Neuronal stem cell (in vitro differentiated cells): ENCODE measurements around the gene LRP1B.
A peak's percentile ranks its signal among the peaks of the same experiment; 100 is the strongest.

Experiments used
- DNase-seq: peaks from one replicate; pipeline ENCODE4 v3.0.0-alpha.2; 2013; ENCODE audit warnings: low spot score
- H2AFZ ChIP-seq: one replicate; pipeline ENCODE4 v1.6.1; 2013; ENCODE audit warnings: mild to moderate bottlenecking, low read length, inconsistent platforms
- H2AK5ac ChIP-seq: 2 replicates; pipeline ENCODE4 v1.6.1; 2013; ENCODE audit warnings: low read depth, mild to moderate bottlenecking, inconsistent platforms, low read length, moderate library complexity, mixed read lengths
- H2BK120ac ChIP-seq: 2 replicates; pipeline ENCODE4 v1.6.1; 2013; ENCODE audit warnings: low read depth, mild to moderate bottlenecking, inconsistent platforms, low read length, moderate library complexity, mixed read lengths
- H2BK12ac ChIP-seq: one replicate; pipeline ENCODE4 v1.6.1; 2013; ENCODE audit warnings: low read length, inconsistent platforms
- H2BK15ac ChIP-seq: 2 replicates; pipeline ENCODE4 v1.6.1; 2013; ENCODE audit warnings: mild to moderate bottlenecking, low read length, inconsistent platforms, mixed read lengths
- H2BK5ac ChIP-seq: one replicate; pipeline ENCODE4 v1.6.1; 2013; ENCODE audit warnings: inconsistent platforms, mild to moderate bottlenecking, low read length, moderate library complexity
- H3K14ac ChIP-seq: one replicate; pipeline ENCODE4 v1.6.1; 2013; ENCODE audit warnings: low read length, inconsistent platforms
- H3K18ac ChIP-seq: 2 replicates; pipeline ENCODE4 v1.6.1; 2013; ENCODE audit warnings: low read length, inconsistent platforms
- H3K23ac ChIP-seq: 2 replicates; pipeline ENCODE4 v1.6.1; 2013; ENCODE audit warnings: low read depth, mild to moderate bottlenecking, mixed read lengths, low read length, inconsistent platforms; ENCODE audit not compliant: poor library complexity
- H3K27ac ChIP-seq: replicated peaks from 3 replicates; pipeline ENCODE4 v1.5.1; 2013; ENCODE audit warnings: low read length, inconsistent platforms
- H3K27me3 ChIP-seq, 3 experiments: 2 replicates each; pipeline ENCODE4 v1.6.1; 2013; ENCODE audit warnings: low read length in 3 of 3, mild to moderate bottlenecking in 2 of 3, inconsistent platforms in 1 of 3, low read depth in 1 of 3, mixed read lengths in 1 of 3, moderate library complexity in 1 of 3; ENCODE audit not compliant: control insufficient read depth in 3 of 3, insufficient read depth in 3 of 3
- H3K36me3 ChIP-seq, 2 donors: replicated peaks in 1 of 2; 2 replicates each; pipeline ENCODE4 v1.6.1; 2013; ENCODE audit warnings: low read length in 2 of 2; ENCODE audit not compliant: control insufficient read depth in 2 of 2, insufficient read depth in 2 of 2
- H3K4ac ChIP-seq: 2 replicates; pipeline ENCODE4 v1.6.1; 2013; ENCODE audit warnings: inconsistent platforms, mild to moderate bottlenecking, low read length, moderate library complexity
- H3K4me1 ChIP-seq, 2 donors: 1 replicate in 1 of 2; 2 replicates in 1 of 2; pipeline ENCODE4 v1.6.1; 2013; ENCODE audit warnings: low read length in 2 of 2, low read depth in 1 of 2; ENCODE audit not compliant: control insufficient read depth in 2 of 2, insufficient read depth in 1 of 2
- H3K4me2 ChIP-seq: one replicate; pipeline ENCODE4 v1.6.1; 2013; ENCODE audit warnings: mild to moderate bottlenecking, low read length, inconsistent platforms; ENCODE audit not compliant: insufficient read depth, poor library complexity, severe bottlenecking
- H3K4me3 ChIP-seq, 2 donors: 2 replicates each; pipeline ENCODE4 v1.5.1; 2013; ENCODE audit warnings: low read length in 2 of 2, mild to moderate bottlenecking in 2 of 2, inconsistent platforms in 1 of 2, moderate library complexity in 1 of 2
- H3K79me1 ChIP-seq: one replicate; pipeline ENCODE4 v1.6.1; 2013; ENCODE audit warnings: low read depth, mild to moderate bottlenecking, inconsistent platforms, low read length, moderate library complexity
- H3K9ac ChIP-seq: one replicate; pipeline ENCODE4 v1.6.1; 2013; ENCODE audit warnings: mild to moderate bottlenecking, low read depth, low read length, inconsistent platforms; ENCODE audit not compliant: poor library complexity
- H3K9me3 ChIP-seq, 2 donors: replicated peaks in 1 of 2; 2 replicates each; pipeline versions ENCODE3 to v1.6.1; 2013; ENCODE audit warnings: low read length in 2 of 2, mild to moderate bottlenecking in 2 of 2, inconsistent platforms in 1 of 2, low read depth in 1 of 2, mixed read lengths in 1 of 2, moderate library complexity in 1 of 2; ENCODE audit not compliant: control insufficient read depth in 2 of 2, insufficient read depth in 1 of 2
- H4K8ac ChIP-seq: one replicate; pipeline ENCODE4 v1.6.1; 2013; ENCODE audit warnings: low read depth, mild to moderate bottlenecking, inconsistent platforms, low read length, moderate library complexity
- H4K91ac ChIP-seq: one replicate; pipeline ENCODE4 v1.6.1; 2013; ENCODE audit warnings: low read length, low read depth, mild to moderate bottlenecking, inconsistent platforms; ENCODE audit not compliant: poor library complexity
- WGBS, 2 donors: extraction: QIAGEN DNeasy Blood & Tissue Kit; methylation state at CpG; one replicate each; pipeline ENCODE4 v1.1.7; 2013; ENCODE audit warnings: missing lambda C conversion rate in 2 of 2, mixed read lengths in 1 of 2; ENCODE audit not compliant: insufficient read length in 2 of 2, insufficient replicate concordance in 1 of 2; ENCODE audit errors: extremely low coverage in 2 of 2; 5-methylcytosine and 5-hydroxymethylcytosine counted together

LRP1B gene

GRCh38 chr2:140775411-140775810, 1355.4 kb downstream of the LRP1B start:
- Histone ChIP-seq H4K91ac (no peak overlapping the region), H3K9me3 (no peaks in the 10 kb centered on the region), H3K79me1 (no peaks in the 10 kb centered on the region), H3K36me3 (no peaks in the 10 kb centered on the region), H3K27me3 (no peaks in the 10 kb centered on the region), H2AK5ac (no peak overlapping the region), H3K23ac (no peak overlapping the region), H3K4me3 (no peak overlapping the region), H3K27ac (no peak overlapping the region), H3K4ac (no peak overlapping the region), H3K18ac (no peak overlapping the region), H4K8ac (no peak overlapping the region), H2AFZ (no peak overlapping the region), H3K4me1 (no peaks in the 10 kb centered on the region), H3K9ac (no peak overlapping the region), H3K4me2 (no peak overlapping the region), H2BK15ac (no peak overlapping the region), H2BK5ac (no peak overlapping the region), H2BK12ac (no peak overlapping the region), H3K14ac (no peak overlapping the region), H2BK120ac (no peak overlapping the region)
- DNase-seq: no peak

GRCh38 chr2:140770645-140771044, 1360.2 kb downstream of the LRP1B start:
- no peak overlapping the region for H3K9ac ChIP-seq
- H3K27me3 ChIP-seq: no peaks in the 10 kb centered on the region
- no peaks in the 10 kb centered on the region for H3K9me3 ChIP-seq
- H4K8ac ChIP-seq: no peak overlapping the region
- H3K4me3 ChIP-seq: no peak overlapping the region
- no peak overlapping the region for H2BK120ac ChIP-seq
- no peaks in the 10 kb centered on the region for H3K4me1 ChIP-seq
- no peaks in the 10 kb centered on the region for H3K79me1 ChIP-seq
- H3K23ac ChIP-seq: no peak overlapping the region
- DNase-seq: no peak
- no peak overlapping the region for H3K27ac ChIP-seq
- no peak overlapping the region for H3K4me2 ChIP-seq
- H3K14ac ChIP-seq: no peak overlapping the region
- H4K91ac ChIP-seq: no peak overlapping the region
- no CpG with 5 or more reads among the region's 1 CpG for WGBS, 2 donors
- H3K18ac ChIP-seq: no peak overlapping the region
- no peak overlapping the region for H2BK5ac ChIP-seq
- H2BK15ac ChIP-seq: no peak overlapping the region
- H2BK12ac ChIP-seq: no peak overlapping the region
- no peak overlapping the region for H2AFZ ChIP-seq
- no peak overlapping the region for H3K4ac ChIP-seq
- H3K36me3 ChIP-seq: no peaks in the 10 kb centered on the region
- no peak overlapping the region for H2AK5ac ChIP-seq

- Histone ChIP-seq H2BK15ac (no peak overlapping the region), H3K9me3 (peaks cover 0 to 3% of the 10 kb centered on the region in 2 donors), H3K4ac (no peak overlapping the region), H2BK120ac (no peak overlapping the region), H3K27me3 (no peaks in the 10 kb centered on the region), H3K14ac (no peak overlapping the region), H3K9ac (no peak overlapping the region), H2BK5ac (no peak overlapping the region), H4K91ac (no peak overlapping the region), H3K4me3 (no peak overlapping the region), H2AFZ (no peak overlapping the region), H3K79me1 (no peaks in the 10 kb centered on the region), H3K27ac (no peak overlapping the region), H3K4me2 (no peak overlapping the region), H3K36me3 (no peaks in the 10 kb centered on the region), H2BK12ac (no peak overlapping the region), H4K8ac (no peak overlapping the region), H3K23ac (no peak overlapping the region), H2AK5ac (no peak overlapping the region), H3K18ac (no peak overlapping the region), H3K4me1 (peaks cover 0 to 6% of the 10 kb centered on the region in 2 donors)
- WGBS, 2 donors: no CpG with 5 or more reads among the region's 2 CpGs
- no peak for DNase-seq
Measured at GRCh38 chr2:140761807-140762206, 1369.0 kb downstream of the LRP1B start.

GRCh38 chr2:140759426-140760156, 1371.2 kb downstream of the LRP1B start:
- H2AFZ ChIP-seq: no peak overlapping the region
- DNase-seq: peak; percentile 2
- no peak overlapping the region for H3K27ac ChIP-seq
- H2BK120ac ChIP-seq: no peak overlapping the region
- H3K18ac ChIP-seq: no peak overlapping the region
- H3K4me2 ChIP-seq: no peak overlapping the region
- no peak overlapping the region for H3K4me3 ChIP-seq
- peaks cover 0 to 3% of the 10 kb centered on the region in 2 donors for H3K9me3 ChIP-seq
- H2AK5ac ChIP-seq: no peak overlapping the region
- no peak overlapping the region for H2BK5ac ChIP-seq
- H3K9ac ChIP-seq: no peak overlapping the region
- H3K4ac ChIP-seq: no peak overlapping the region
- H3K4me1 ChIP-seq: peaks cover 0 to 6% of the 10 kb centered on the region in 2 donors
- no peak overlapping the region for H3K23ac ChIP-seq
- WGBS, 2 donors: no CpG with 5 or more reads among the region's 3 CpGs
- H2BK12ac ChIP-seq: no peak overlapping the region
- H3K79me1 ChIP-seq: no peaks in the 10 kb centered on the region
- H4K91ac ChIP-seq: no peak overlapping the region
- no peaks in the 10 kb centered on the region for H3K27me3 ChIP-seq
- no peak overlapping the region for H3K14ac ChIP-seq
- no peak overlapping the region for H4K8ac ChIP-seq
- H2BK15ac ChIP-seq: no peak overlapping the region
- no peaks in the 10 kb centered on the region for H3K36me3 ChIP-seq
